HG03565 (cell line): ENCODE measurements around the gene PLSCR4.
A peak's percentile ranks its signal among the peaks of the same experiment; 100 is the strongest.

Experiments used
- ATAC-seq: cut with Tn5 transposase; IDR thresholded peaks from one replicate; pipeline ENCODE4 v1.9.1; 2021; ENCODE audit warnings: mild to moderate bottlenecking, moderate library complexity; ENCODE audit not compliant: unreplicated experiment

PLSCR4 gene

GRCh38 chr3:146163584-146163983 lies 87.3 kb downstream of the PLSCR4 start:
- no peak for ATAC-seq

- ATAC-seq: no peak
Observed at GRCh38 chr3:146162561-146162960, 88.3 kb downstream of the PLSCR4 start.

GRCh38 chr3:146161663-146162002 lies 89.3 kb downstream of the PLSCR4 start:
- ATAC-seq: no peak

GRCh38 chr3:146160964-146161662 lies 89.8 kb downstream of the PLSCR4 start, which contains the start of gene PLOD2:
Gene PLOD2, minus strand, starts transcription at chr3:146161184. Its CDS starts 195 bp downstream, at chr3:146160989.
- ATAC-seq: peak; percentile 44

- ATAC-seq: no peak
Observed at GRCh38 chr3:146160321-146160963, 90.5 kb downstream of the PLSCR4 start.

- no peak for ATAC-seq
Observed at GRCh38 chr3:146159616-146160320, 91.1 kb downstream of the PLSCR4 start.

GRCh38 chr3:146159037-146159436 lies 91.9 kb downstream of the PLSCR4 start:
- no peak for ATAC-seq

GRCh38 chr3:146157325-146158060 lies 93.4 kb downstream of the PLSCR4 start:
- no peak for ATAC-seq

GRCh38 chr3:146156666-146157314 lies 94.1 kb downstream of the PLSCR4 start:
- no peak for ATAC-seq

- ATAC-seq: no peak
Observed at GRCh38 chr3:146156095-146156494, 94.8 kb downstream of the PLSCR4 start.

GRCh38 chr3:146154995-146155394 lies 95.9 kb downstream of the PLSCR4 start:
- ATAC-seq: no peak

- no peak for ATAC-seq
Observed at GRCh38 chr3:146154316-146154715, 96.6 kb downstream of the PLSCR4 start.

GRCh38 chr3:146153429-146153828 lies 97.5 kb downstream of the PLSCR4 start:
- no peak for ATAC-seq

GRCh38 chr3:146152834-146153233 lies 98.1 kb downstream of the PLSCR4 start:
- ATAC-seq: no peak

GRCh38 chr3:146148468-146148931 lies 102.4 kb downstream of the PLSCR4 start:
- no peak for ATAC-seq

GRCh38 chr3:146145642-146146041 lies 105.3 kb downstream of the PLSCR4 start:
- ATAC-seq: no peak

- no peak for ATAC-seq
Observed at GRCh38 chr3:146142757-146143156, 108.1 kb downstream of the PLSCR4 start.
